H9 (cell line): ENCODE measurements around the gene INHBB. TPM values are rescaled to one million over a fixed set of nuclear protein-coding genes. Genes with fewer than 3 reads are reported as not detected.
A peak's percentile ranks its signal among the peaks of the same experiment; 100 is the strongest.

Experiments used
- DNase-seq: peaks from one replicate; pipeline ENCODE4 v3.0.0-alpha.2; 2017
- H2AFZ ChIP-seq: one replicate; pipeline ENCODE4 v1.6.1; 2013; ENCODE audit warnings: mild to moderate bottlenecking, low read length, control low read depth, moderate library complexity
- H2AK5ac ChIP-seq: 2 replicates; pipeline ENCODE4 v1.6.1; 2013; ENCODE audit warnings: low read length, control low read depth, mixed read lengths; ENCODE audit not compliant: insufficient read length
- H2BK120ac ChIP-seq: one replicate; pipeline ENCODE4 v1.6.1; 2013; ENCODE audit warnings: low read depth, mild to moderate bottlenecking, low read length, control low read depth, inconsistent platforms; ENCODE audit not compliant: poor library complexity, severe bottlenecking
- H2BK12ac ChIP-seq: 2 replicates; pipeline ENCODE4 v1.6.1; 2013; ENCODE audit warnings: low read length, control low read depth, mixed read lengths, low read depth; ENCODE audit not compliant: insufficient read length
- H2BK15ac ChIP-seq: 2 replicates; pipeline ENCODE4 v1.6.1; 2013; ENCODE audit warnings: low read depth, low read length, control low read depth
- H2BK20ac ChIP-seq: one replicate; pipeline ENCODE4 v1.6.1; 2013; ENCODE audit warnings: low read depth, mild to moderate bottlenecking, low read length, control low read depth, inconsistent platforms; ENCODE audit not compliant: poor library complexity, severe bottlenecking
- H2BK5ac ChIP-seq: 2 replicates; pipeline ENCODE4 v1.6.1; 2013; ENCODE audit warnings: low read length, control low read depth, mixed read lengths; ENCODE audit not compliant: insufficient read length
- H3K14ac ChIP-seq: 2 replicates; pipeline ENCODE4 v1.6.1; 2013; ENCODE audit warnings: low read length, control low read depth; ENCODE audit not compliant: insufficient read depth
- H3K18ac ChIP-seq: 2 replicates; pipeline ENCODE4 v1.6.1; 2013; ENCODE audit warnings: low read depth, mild to moderate bottlenecking, mixed read lengths, low read length, control low read depth; ENCODE audit not compliant: insufficient read length
- H3K23ac ChIP-seq: 2 replicates; pipeline ENCODE4 v1.6.1; 2013; ENCODE audit warnings: low read length, control low read depth, mixed read lengths, low read depth; ENCODE audit not compliant: insufficient read length
- H3K23me2 ChIP-seq: 2 replicates; pipeline ENCODE4 v1.6.1; 2013; ENCODE audit warnings: low read depth, mild to moderate bottlenecking, mixed read lengths, low read length, control low read depth; ENCODE audit not compliant: insufficient read length, poor library complexity, severe bottlenecking
- H3K27ac ChIP-seq: 2 replicates; pipeline ENCODE4 v1.5.1; 2013; ENCODE audit warnings: low read length, control low read depth, mixed read lengths, low read depth; ENCODE audit not compliant: insufficient read length
- H3K27me3 ChIP-seq: 2 replicates; pipeline ENCODE4 v1.6.1; 2013; ENCODE audit warnings: low read length, control low read depth, inconsistent platforms; ENCODE audit not compliant: insufficient read depth
- H3K4ac ChIP-seq: 2 replicates; pipeline ENCODE4 v1.6.1; 2013; ENCODE audit warnings: low read depth, mild to moderate bottlenecking, control low read depth, inconsistent platforms, low read length, moderate library complexity
- H3K4me1 ChIP-seq: 2 replicates; pipeline ENCODE4 v1.6.1; 2013; ENCODE audit warnings: low read length, control low read depth, inconsistent platforms; ENCODE audit not compliant: insufficient read depth
- H3K4me2 ChIP-seq: 2 replicates; pipeline ENCODE4 v1.6.1; 2013; ENCODE audit warnings: low read length, control low read depth, mixed read lengths; ENCODE audit not compliant: insufficient read length, insufficient read depth
- H3K56ac ChIP-seq: 2 replicates; pipeline ENCODE4 v1.6.1; 2013; ENCODE audit warnings: low read depth, mild to moderate bottlenecking, mixed read lengths, low read length, control low read depth; ENCODE audit not compliant: insufficient read length
- H3K79me1 ChIP-seq: 2 replicates; pipeline ENCODE4 v1.6.1; 2013; ENCODE audit warnings: low read depth, mild to moderate bottlenecking, moderate library complexity, low read length, control low read depth, inconsistent platforms; ENCODE audit not compliant: insufficient read depth, poor library complexity, severe bottlenecking
- H3K79me2 ChIP-seq: 2 replicates; pipeline ENCODE4 v1.6.1; 2013; ENCODE audit warnings: low read length, control low read depth, inconsistent platforms; ENCODE audit not compliant: insufficient read depth
- H3K9ac ChIP-seq: 2 replicates; pipeline ENCODE4 v1.6.1; 2013; ENCODE audit warnings: low read length, control low read depth, mixed read lengths; ENCODE audit not compliant: insufficient read length; ENCODE audit errors: extremely low read depth
- H3K9me3 ChIP-seq: one replicate; pipeline ENCODE4 v1.6.1; 2013; ENCODE audit warnings: low read depth, low read length, inconsistent platforms; ENCODE audit not compliant: control insufficient read depth
- H3T11ph ChIP-seq: one replicate; pipeline ENCODE4 v1.6.1; 2013; ENCODE audit warnings: mild to moderate bottlenecking, low read length, control low read depth, inconsistent platforms
- H4K20me1 ChIP-seq: one replicate; pipeline ENCODE4 v1.6.1; 2013; ENCODE audit not compliant: control insufficient read depth, insufficient read length, insufficient read depth
- H4K5ac ChIP-seq: 2 replicates; pipeline ENCODE4 v1.6.1; 2013; ENCODE audit warnings: low read depth, mild to moderate bottlenecking, mixed read lengths, low read length, control low read depth; ENCODE audit not compliant: insufficient read length
- H4K8ac ChIP-seq: replicated peaks from 2 replicates; pipeline ENCODE4 v1.6.1; 2013; ENCODE audit warnings: low read length, control low read depth, mixed read lengths, low read depth; ENCODE audit not compliant: insufficient read length
- H4K91ac ChIP-seq: 2 replicates; pipeline ENCODE4 v1.6.1; 2013; ENCODE audit warnings: low read depth, mild to moderate bottlenecking, moderate library complexity, mixed read lengths, low read length, control low read depth; ENCODE audit not compliant: insufficient read length
- H3K27ac Mint-ChIP-seq, 3 experiments: 2 replicates in 2 of 3; 3 replicates in 1 of 3; pipeline ENCODE4 v1.8.0; 2020 to 2021; ENCODE audit warnings: mixed read lengths in 3 of 3, mild to moderate bottlenecking in 1 of 3, moderate library complexity in 1 of 3
- H3K27me3 Mint-ChIP-seq: 2 replicates; pipeline ENCODE4 v1.8.0; 2021; ENCODE audit warnings: low read depth, mild to moderate bottlenecking, moderate library complexity, mixed read lengths
- H3K36me3 Mint-ChIP-seq, 3 experiments: 2 replicates in 2 of 3; 3 replicates in 1 of 3; pipeline ENCODE4 v1.8.0; 2020 to 2021; ENCODE audit warnings: low read depth in 3 of 3, mixed read lengths in 3 of 3; ENCODE audit not compliant: insufficient read depth in 1 of 3
- H3K4me1 Mint-ChIP-seq, 2 experiments: 2 replicates each; pipeline ENCODE4 v1.8.0; 2020; ENCODE audit warnings: mixed read lengths in 2 of 2
- H3K4me3 Mint-ChIP-seq, 2 experiments: 2 replicates in 1 of 2; 3 replicates in 1 of 2; pipeline ENCODE4 v1.8.0; 2020 to 2021; ENCODE audit warnings: mild to moderate bottlenecking in 2 of 2, mixed read lengths in 2 of 2, moderate library complexity in 1 of 2
- H3K9me3 Mint-ChIP-seq, 2 experiments: 2 replicates in 1 of 2; 3 replicates in 1 of 2; pipeline ENCODE4 v1.8.0; 2020; ENCODE audit warnings: mild to moderate bottlenecking in 2 of 2, mixed read lengths in 2 of 2, moderate library complexity in 1 of 2
- CTCF ChIP-seq: fragments of 200-600 bp; sonication (generic); conservative IDR thresholded peaks from 3 replicates; pipeline ENCODE4 v1.8.0; 2021; ENCODE audit warnings: antibody characterized with exemption, mild to moderate bottlenecking
- WGBS: extraction: QIAGEN DNeasy Blood & Tissue Kit; methylation state at CpG from one replicate; pipeline ENCODE4 v1.1.7; 2013; ENCODE audit warnings: missing lambda C conversion rate, low lambda C conversion rate, mixed read lengths; ENCODE audit not compliant: insufficient read length; ENCODE audit errors: extremely low coverage; 5-methylcytosine and 5-hydroxymethylcytosine counted together
- total RNA-seq: library from RNA; stranded (reverse); gene quantifications from 2 replicates; pipeline ENCODE4 v1.2.1, GENCODE V29; 2021

Gene INHBB
- total RNA-seq, 1 experiment from 2014 or later = 0.13 TPM

GRCh38 chr2:120384486-120385354, 38.8 kb downstream of the INHBB start:
- no peak overlapping the region for H3K14ac ChIP-seq
- no peak overlapping the region for H3K4me3 Mint-ChIP-seq
- no peak overlapping the region for H2AFZ ChIP-seq
- H4K91ac ChIP-seq = no peak overlapping the region
- no peak for TF ChIP-seq CTCF
- peak overlapping the region in 1 of 3 experiments; percentile 62; a peak in 1 of 7 replicates for H3K27ac Mint-ChIP-seq
- no peaks in the 10 kb centered on the region for H3K9me3 ChIP-seq
- H3T11ph ChIP-seq = no peak overlapping the region
- DNase-seq = no peak
- no peaks in the 10 kb centered on the region for H3K79me2 ChIP-seq
- H3K79me1 ChIP-seq = no peaks in the 10 kb centered on the region
- no peak overlapping the region for H3K56ac ChIP-seq
- H3K27me3 ChIP-seq = no peaks in the 10 kb centered on the region
- no peaks in the 10 kb centered on the region for H3K36me3 Mint-ChIP-seq
- no peak overlapping the region for H4K8ac ChIP-seq
- no peak overlapping the region for H2BK5ac ChIP-seq
- H3K23me2 ChIP-seq = no peaks in the 10 kb centered on the region
- H2BK20ac ChIP-seq = no peak overlapping the region
- peaks cover 2% of the 10 kb centered on the region; the same call in 1 of the 2 replicates for H3K4me1 ChIP-seq
- H3K9me3 Mint-ChIP-seq = no peaks in the 10 kb centered on the region; a peak in 1 of 5 replicates
- H3K4me2 ChIP-seq = no peak overlapping the region
- H3K27ac ChIP-seq = no peak overlapping the region
- no peak overlapping the region for H3K23ac ChIP-seq
- no peak overlapping the region for H2AK5ac ChIP-seq
- H2BK15ac ChIP-seq = no peak overlapping the region
- no peak overlapping the region for H3K4ac ChIP-seq
- H3K4me1 Mint-ChIP-seq = peaks cover 26 to 33% of the 10 kb centered on the region in 2 experiments
- H3K9ac ChIP-seq = no peak overlapping the region
- H4K20me1 ChIP-seq = no peaks in the 10 kb centered on the region
- H3K18ac ChIP-seq = no peak overlapping the region
- H2BK12ac ChIP-seq = no peak overlapping the region
- H3K27me3 Mint-ChIP-seq = peaks cover 45% of the 10 kb centered on the region
- no peak overlapping the region for H2BK120ac ChIP-seq
- no peak overlapping the region for H4K5ac ChIP-seq
- WGBS = no CpG with 5 or more reads among the region's 13 CpGs
